GM23338 (cell line): ENCODE measurements around the gene IZUMO1.

Experiments used
- CREB1 ChIP-seq: fragments of 250-450 bp; sonication (Bioruptor Pico); IDR thresholded peaks from 2 replicates; pipeline ENCODE4 v1.5.0; 2020; ENCODE audit warnings: low read depth, mild to moderate bottlenecking, moderate library complexity
- CTCF ChIP-seq, 2 experiments: fragments of 200-600 bp in 1 of 2; sonication (generic) in 1 of 2; conservative IDR thresholded peaks; 2 replicates each; pipeline versions ENCODE4 v1.5.1 to v1.6.1; 2016 to 2017; ENCODE audit warnings: antibody characterized with exemption in 2 of 2, low read depth in 2 of 2, mild to moderate bottlenecking in 2 of 2, moderate library complexity in 1 of 2
- EZH2 ChIP-seq: fragments of 200-600 bp; sonication (generic); IDR thresholded peaks from one replicate; pipeline ENCODE4 v1.8.0; 2017; ENCODE audit warnings: antibody characterized with exemption, mild to moderate bottlenecking, low read depth; ENCODE audit not compliant: unreplicated experiment
- EZH2phosphoT487 ChIP-seq: fragments of 200-600 bp; sonication (generic); IDR thresholded peaks from one replicate; pipeline ENCODE4 v1.8.1; 2018; ENCODE audit warnings: antibody characterized with exemption; ENCODE audit not compliant: unreplicated experiment
- POLR2AphosphoS5 ChIP-seq: IDR thresholded peaks from 2 replicates; pipeline ENCODE4 v1.6.1; 2016; ENCODE audit warnings: antibody characterized with exemption, low read depth

DNA sequence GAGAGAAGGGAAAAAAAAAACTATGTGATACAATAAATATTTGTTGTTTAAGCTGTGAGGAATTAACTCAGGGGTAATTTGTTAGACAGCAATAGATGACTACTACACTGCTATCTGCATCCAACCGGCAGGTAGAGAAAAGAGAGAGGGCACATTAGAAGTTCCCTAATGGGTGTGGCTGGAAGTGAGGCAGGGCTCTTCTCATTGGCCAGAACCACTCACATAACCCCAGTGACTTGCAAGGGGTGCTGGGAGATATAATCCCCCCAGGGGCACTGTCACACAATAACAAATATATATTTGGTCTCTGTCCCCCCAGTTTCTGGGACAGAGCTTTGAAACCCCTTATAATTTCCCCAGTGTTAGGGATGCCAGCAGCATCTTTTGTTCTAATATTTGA is 32.9 kb upstream of the IZUMO1 start:
- TF ChIP-seq CTCF (conservative IDR thresholded peaks at IDR 0.05; ENCODE audit: low read depth in 2 of 2) (no peak), POLR2AphosphoS5 (no peak), CREB1 (CRISPR knock-in tag) (no peak), EZH2phosphoT487 (no peak), EZH2 (no peak)
